SK-N-SH treated with all-trans-retinoic acid at 6 μM for 48 hours (cell line): Measurements from ENCODE around the gene IMPA2.

ENCODE experiments used
- ATAC-seq: fragments of 200-7000 bp; cut with Tn5 transposase; 3 replicates; pipeline ENCODE4 v1.9.1; 2020; ENCODE audit warnings: mild to moderate bottlenecking, moderate library complexity
- ARNTL ChIP-seq: fragments of 450-650 bp; formaldehyde crosslinking; IDR thresholded peaks from 2 replicates; pipeline ENCODE4 v1.5.0; 2020; ENCODE audit warnings: low read depth, mild to moderate bottlenecking, moderate library complexity, borderline replicate concordance
- BACH2 ChIP-seq: fragments of 250-450 bp; sonication (Bioruptor Pico); IDR thresholded peaks from 2 replicates; pipeline ENCODE4 v1.9.0; 2021; ENCODE audit warnings: mild to moderate bottlenecking, borderline replicate concordance
- CSDC2 ChIP-seq: fragments of 250-450 bp; sonication (Bioruptor Pico); IDR thresholded peaks from 2 replicates; pipeline ENCODE4 v1.5.0; 2020; ENCODE audit warnings: mild to moderate bottlenecking, moderate library complexity
- ESRRG ChIP-seq: fragments of 250-450 bp; sonication (Bioruptor Pico); IDR thresholded peaks from 2 replicates; pipeline ENCODE4 v1.6.1; 2021; ENCODE audit warnings: mild to moderate bottlenecking
- GLIS3 ChIP-seq: fragments of 250-450 bp; sonication (Bioruptor Pico); IDR thresholded peaks from 2 replicates; pipeline ENCODE4 v1.5.0; 2020; ENCODE audit warnings: mild to moderate bottlenecking, moderate library complexity
- ISL1 ChIP-seq: fragments of 250-450 bp; sonication (Bioruptor Pico); IDR thresholded peaks from 2 replicates; pipeline ENCODE4 v2.1.2; 2022; ENCODE audit warnings: mild to moderate bottlenecking, moderate library complexity
- OSR1 ChIP-seq: fragments of 250-450 bp; sonication (Bioruptor Pico); IDR thresholded peaks from 2 replicates; pipeline ENCODE4 v1.8.0; 2022; ENCODE audit warnings: moderate library complexity, mild to moderate bottlenecking, inconsistent platforms
- PPARA ChIP-seq: fragments of 250-450 bp; sonication (Bioruptor Pico); IDR thresholded peaks from 2 replicates; pipeline ENCODE4 v1.5.0; 2020; ENCODE audit warnings: mild to moderate bottlenecking, borderline replicate concordance
- RARB ChIP-seq: fragments of 250-450 bp; sonication (Bioruptor Pico); IDR thresholded peaks from 2 replicates; pipeline ENCODE4 v1.8.0; 2021; ENCODE audit warnings: mild to moderate bottlenecking, moderate library complexity
- SNAI2 ChIP-seq: fragments of 250-450 bp; sonication (Bioruptor Pico); IDR thresholded peaks from 2 replicates; pipeline ENCODE4 v1.5.0; 2020; ENCODE audit warnings: mild to moderate bottlenecking, moderate library complexity
- TOX ChIP-seq: fragments of 250-450 bp; sonication (Bioruptor Pico); IDR thresholded peaks from 2 replicates; pipeline ENCODE4 v1.8.0; 2021; ENCODE audit warnings: mild to moderate bottlenecking, moderate library complexity, borderline replicate concordance
- ZC3H10 ChIP-seq: fragments of 250-450 bp; sonication (Bioruptor Pico); IDR thresholded peaks from 2 replicates; pipeline ENCODE4 v1.5.1; 2021; ENCODE audit warnings: mild to moderate bottlenecking, moderate library complexity
- ZFP3 ChIP-seq: fragments of 250-450 bp; sonication (Bioruptor Pico); IDR thresholded peaks from 2 replicates; pipeline ENCODE4 v1.5.0; 2020; ENCODE audit warnings: mild to moderate bottlenecking, moderate library complexity
- ZFP30 ChIP-seq: fragments of 450-650 bp; formaldehyde crosslinking; IDR thresholded peaks from 2 replicates; pipeline ENCODE4 v1.5.0; 2022; ENCODE audit warnings: mild to moderate bottlenecking, moderate library complexity
- ZNF565 ChIP-seq: fragments of 450-650 bp; formaldehyde crosslinking; conservative IDR thresholded peaks from 2 replicates; pipeline ENCODE4 v1.5.0; 2020; ENCODE audit warnings: low read depth, mild to moderate bottlenecking, moderate library complexity
- ZNF70 ChIP-seq: fragments of 450-650 bp; formaldehyde crosslinking; IDR thresholded peaks from 2 replicates; pipeline ENCODE4 v1.5.0; 2020; ENCODE audit warnings: mild to moderate bottlenecking, moderate library complexity
- TF ChIP-seq, protein P1 (sequence below): fragments of 250-450 bp; sonication (Bioruptor Pico); IDR thresholded peaks from 2 replicates; pipeline ENCODE4 v1.5.0; 2020; ENCODE audit warnings: mild to moderate bottlenecking, moderate library complexity
- TF ChIP-seq, protein P2 (sequence below): fragments of 250-450 bp; sonication (Bioruptor Pico); IDR thresholded peaks from 2 replicates; pipeline ENCODE4 v1.8.0; 2020; ENCODE audit warnings: mild to moderate bottlenecking, moderate library complexity, borderline replicate concordance
- TF ChIP-seq, protein P3 (sequence below): fragments of 250-450 bp; sonication (Bioruptor Pico); IDR thresholded peaks from 2 replicates; pipeline ENCODE4 v1.5.1; 2020; ENCODE audit warnings: low read depth, mild to moderate bottlenecking, moderate library complexity
- TF ChIP-seq, protein P4 (sequence below): fragments of 250-450 bp; sonication (Bioruptor Pico); IDR thresholded peaks from 2 replicates; pipeline ENCODE4 v1.8.0; 2021; ENCODE audit warnings: low read depth, mild to moderate bottlenecking, moderate library complexity, borderline replicate concordance
- TF ChIP-seq, protein P5 (sequence below): fragments of 250-450 bp; sonication (Bioruptor Pico); IDR thresholded peaks from 2 replicates; pipeline ENCODE4 v1.5.1; 2021; ENCODE audit warnings: mild to moderate bottlenecking, moderate library complexity

The IMPA2 gene

DNA sequence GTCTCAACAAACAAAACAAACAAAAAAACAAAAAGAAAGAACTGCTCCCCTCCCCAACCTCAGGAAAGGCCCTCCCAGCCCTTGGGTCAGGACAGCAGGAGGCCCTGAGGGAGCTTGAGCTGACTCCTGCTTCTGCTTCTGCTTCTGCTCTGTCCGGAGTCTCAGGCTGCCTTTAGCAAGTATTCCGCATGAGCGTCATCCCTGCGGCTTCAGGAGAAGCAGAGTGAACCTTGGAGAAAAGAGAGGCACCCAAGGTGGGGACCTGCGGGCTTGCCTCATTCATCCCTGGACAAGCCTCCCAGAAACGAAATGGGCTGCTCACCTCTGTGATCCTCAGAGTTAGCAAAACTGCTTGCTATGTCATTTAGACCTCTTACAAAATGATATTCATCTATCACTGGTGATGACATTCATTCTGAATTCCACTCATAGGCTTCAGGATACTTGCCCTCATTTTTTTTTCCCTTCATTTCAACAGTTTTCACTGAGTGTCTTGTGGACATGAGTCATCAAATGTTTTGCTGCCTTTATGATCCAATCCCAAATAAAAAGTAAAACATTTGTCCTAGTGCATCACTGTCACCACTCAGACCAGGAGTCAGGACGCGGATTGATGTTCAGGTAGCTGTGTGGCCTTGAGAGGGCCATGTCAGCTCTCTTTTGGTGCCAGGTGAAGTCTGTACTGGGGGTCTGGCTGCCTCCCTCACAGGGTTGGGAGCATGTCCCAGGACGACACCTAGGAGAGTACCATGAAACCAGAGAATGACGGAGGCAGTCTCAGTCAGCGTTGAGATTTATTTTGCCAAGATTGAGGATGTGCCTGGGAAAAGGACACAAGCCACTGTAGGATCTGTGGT is 51.7 kb downstream of the IMPA2 start:
- TF ChIP-seq GLIS3 (CRISPR knock-in tag) (no peak), RARB (no peak), TOX (CRISPR knock-in tag) (no peak)
- TF ChIP-seq, protein P1, sequence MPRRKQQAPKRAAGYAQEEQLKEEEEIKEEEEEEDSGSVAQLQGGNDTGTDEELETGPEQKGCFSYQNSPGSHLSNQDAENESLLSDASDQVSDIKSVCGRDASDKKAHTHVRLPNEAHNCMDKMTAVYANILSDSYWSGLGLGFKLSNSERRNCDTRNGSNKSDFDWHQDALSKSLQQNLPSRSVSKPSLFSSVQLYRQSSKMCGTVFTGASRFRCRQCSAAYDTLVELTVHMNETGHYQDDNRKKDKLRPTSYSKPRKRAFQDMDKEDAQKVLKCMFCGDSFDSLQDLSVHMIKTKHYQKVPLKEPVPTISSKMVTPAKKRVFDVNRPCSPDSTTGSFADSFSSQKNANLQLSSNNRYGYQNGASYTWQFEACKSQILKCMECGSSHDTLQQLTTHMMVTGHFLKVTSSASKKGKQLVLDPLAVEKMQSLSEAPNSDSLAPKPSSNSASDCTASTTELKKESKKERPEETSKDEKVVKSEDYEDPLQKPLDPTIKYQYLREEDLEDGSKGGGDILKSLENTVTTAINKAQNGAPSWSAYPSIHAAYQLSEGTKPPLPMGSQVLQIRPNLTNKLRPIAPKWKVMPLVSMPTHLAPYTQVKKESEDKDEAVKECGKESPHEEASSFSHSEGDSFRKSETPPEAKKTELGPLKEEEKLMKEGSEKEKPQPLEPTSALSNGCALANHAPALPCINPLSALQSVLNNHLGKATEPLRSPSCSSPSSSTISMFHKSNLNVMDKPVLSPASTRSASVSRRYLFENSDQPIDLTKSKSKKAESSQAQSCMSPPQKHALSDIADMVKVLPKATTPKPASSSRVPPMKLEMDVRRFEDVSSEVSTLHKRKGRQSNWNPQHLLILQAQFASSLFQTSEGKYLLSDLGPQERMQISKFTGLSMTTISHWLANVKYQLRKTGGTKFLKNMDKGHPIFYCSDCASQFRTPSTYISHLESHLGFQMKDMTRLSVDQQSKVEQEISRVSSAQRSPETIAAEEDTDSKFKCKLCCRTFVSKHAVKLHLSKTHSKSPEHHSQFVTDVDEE (CRISPR knock-in tag), result no peak
- ATAC-seq, result no peak

DNA sequence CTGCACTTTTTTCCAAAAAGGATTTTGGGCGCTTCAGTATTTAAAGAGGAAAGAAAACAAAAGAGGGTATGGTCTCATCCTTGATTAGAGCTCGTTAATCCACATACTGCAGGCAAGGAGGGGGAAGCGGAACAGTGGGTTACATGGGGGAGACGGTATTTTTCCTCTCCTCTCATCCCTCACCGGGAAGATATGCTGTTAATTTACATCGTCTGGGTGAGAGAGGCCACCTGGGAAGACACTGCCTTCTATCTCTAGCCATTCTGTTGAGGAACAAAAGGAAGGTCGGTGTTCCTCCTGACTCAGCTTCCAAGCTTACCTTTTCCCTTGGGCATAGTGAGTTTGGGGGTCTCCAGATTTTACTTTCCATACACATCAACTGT is 52.3 kb downstream of the IMPA2 start:
- TF ChIP-seq, protein P2, sequence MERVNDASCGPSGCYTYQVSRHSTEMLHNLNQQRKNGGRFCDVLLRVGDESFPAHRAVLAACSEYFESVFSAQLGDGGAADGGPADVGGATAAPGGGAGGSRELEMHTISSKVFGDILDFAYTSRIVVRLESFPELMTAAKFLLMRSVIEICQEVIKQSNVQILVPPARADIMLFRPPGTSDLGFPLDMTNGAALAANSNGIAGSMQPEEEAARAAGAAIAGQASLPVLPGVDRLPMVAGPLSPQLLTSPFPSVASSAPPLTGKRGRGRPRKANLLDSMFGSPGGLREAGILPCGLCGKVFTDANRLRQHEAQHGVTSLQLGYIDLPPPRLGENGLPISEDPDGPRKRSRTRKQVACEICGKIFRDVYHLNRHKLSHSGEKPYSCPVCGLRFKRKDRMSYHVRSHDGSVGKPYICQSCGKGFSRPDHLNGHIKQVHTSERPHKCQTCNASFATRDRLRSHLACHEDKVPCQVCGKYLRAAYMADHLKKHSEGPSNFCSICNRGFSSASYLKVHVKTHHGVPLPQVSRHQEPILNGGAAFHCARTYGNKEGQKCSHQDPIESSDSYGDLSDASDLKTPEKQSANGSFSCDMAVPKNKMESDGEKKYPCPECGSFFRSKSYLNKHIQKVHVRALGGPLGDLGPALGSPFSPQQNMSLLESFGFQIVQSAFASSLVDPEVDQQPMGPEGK, result no peak
- TF ChIP-seq ESRRG (CRISPR knock-in tag), result no peak
- no peak for TF ChIP-seq ZFP30 (CRISPR knock-in tag)
- no peak for TF ChIP-seq OSR1
- no peak for TF ChIP-seq ARNTL
- TF ChIP-seq ZC3H10 (CRISPR knock-in tag), result no peak
- TF ChIP-seq SNAI2 (CRISPR knock-in tag), result no peak
- no peak for TF ChIP-seq ZNF70 (CRISPR knock-in tag)
- TF ChIP-seq, protein P3, sequence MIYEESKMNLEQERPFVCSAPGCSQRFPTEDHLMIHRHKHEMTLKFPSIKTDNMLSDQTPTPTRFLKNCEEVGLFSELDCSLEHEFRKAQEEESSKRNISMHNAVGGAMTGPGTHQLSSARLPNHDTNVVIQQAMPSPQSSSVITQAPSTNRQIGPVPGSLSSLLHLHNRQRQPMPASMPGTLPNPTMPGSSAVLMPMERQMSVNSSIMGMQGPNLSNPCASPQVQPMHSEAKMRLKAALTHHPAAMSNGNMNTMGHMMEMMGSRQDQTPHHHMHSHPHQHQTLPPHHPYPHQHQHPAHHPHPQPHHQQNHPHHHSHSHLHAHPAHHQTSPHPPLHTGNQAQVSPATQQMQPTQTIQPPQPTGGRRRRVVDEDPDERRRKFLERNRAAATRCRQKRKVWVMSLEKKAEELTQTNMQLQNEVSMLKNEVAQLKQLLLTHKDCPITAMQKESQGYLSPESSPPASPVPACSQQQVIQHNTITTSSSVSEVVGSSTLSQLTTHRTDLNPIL (CRISPR knock-in tag), result no peak
- TF ChIP-seq, protein P1 (CRISPR knock-in tag), result no peak
- no peak for TF ChIP-seq TOX (CRISPR knock-in tag)
- TF ChIP-seq, protein P4, sequence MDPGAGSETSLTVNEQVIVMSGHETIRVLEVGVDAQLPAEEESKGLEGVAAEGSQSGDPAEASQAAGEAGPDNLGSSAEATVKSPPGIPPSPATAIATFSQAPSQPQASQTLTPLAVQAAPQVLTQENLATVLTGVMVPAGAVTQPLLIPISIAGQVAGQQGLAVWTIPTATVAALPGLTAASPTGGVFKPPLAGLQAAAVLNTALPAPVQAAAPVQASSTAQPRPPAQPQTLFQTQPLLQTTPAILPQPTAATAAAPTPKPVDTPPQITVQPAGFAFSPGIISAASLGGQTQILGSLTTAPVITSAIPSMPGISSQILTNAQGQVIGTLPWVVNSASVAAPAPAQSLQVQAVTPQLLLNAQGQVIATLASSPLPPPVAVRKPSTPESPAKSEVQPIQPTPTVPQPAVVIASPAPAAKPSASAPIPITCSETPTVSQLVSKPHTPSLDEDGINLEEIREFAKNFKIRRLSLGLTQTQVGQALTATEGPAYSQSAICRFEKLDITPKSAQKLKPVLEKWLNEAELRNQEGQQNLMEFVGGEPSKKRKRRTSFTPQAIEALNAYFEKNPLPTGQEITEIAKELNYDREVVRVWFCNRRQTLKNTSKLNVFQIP (CRISPR knock-in tag), result no peak
- no peak for TF ChIP-seq BACH2 (CRISPR knock-in tag)
- TF ChIP-seq ZFP3 (CRISPR knock-in tag), result no peak
- no peak for TF ChIP-seq ISL1
- no peak for TF ChIP-seq PPARA (CRISPR knock-in tag)
- TF ChIP-seq, protein P5, sequence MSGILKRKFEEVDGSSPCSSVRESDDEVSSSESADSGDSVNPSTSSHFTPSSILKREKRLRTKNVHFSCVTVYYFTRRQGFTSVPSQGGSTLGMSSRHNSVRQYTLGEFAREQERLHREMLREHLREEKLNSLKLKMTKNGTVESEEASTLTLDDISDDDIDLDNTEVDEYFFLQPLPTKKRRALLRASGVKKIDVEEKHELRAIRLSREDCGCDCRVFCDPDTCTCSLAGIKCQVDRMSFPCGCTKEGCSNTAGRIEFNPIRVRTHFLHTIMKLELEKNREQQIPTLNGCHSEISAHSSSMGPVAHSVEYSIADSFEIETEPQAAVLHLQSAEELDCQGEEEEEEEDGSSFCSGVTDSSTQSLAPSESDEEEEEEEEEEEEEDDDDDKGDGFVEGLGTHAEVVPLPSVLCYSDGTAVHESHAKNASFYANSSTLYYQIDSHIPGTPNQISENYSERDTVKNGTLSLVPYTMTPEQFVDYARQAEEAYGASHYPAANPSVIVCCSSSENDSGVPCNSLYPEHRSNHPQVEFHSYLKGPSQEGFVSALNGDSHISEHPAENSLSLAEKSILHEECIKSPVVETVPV, result no peak
- no peak for TF ChIP-seq CSDC2 (CRISPR knock-in tag)
- TF ChIP-seq RARB, result no peak
- TF ChIP-seq ZNF565 (CRISPR knock-in tag), result no peak
- no peak for ATAC-seq
